B cell (primary cell): ENCODE measurements around the gene BMAL2. TPM values are rescaled to one million over a fixed set of nuclear protein-coding genes. Genes with fewer than 3 reads are reported as not detected.

Experiments
- ATAC-seq: fragments of 200-7000 bp; cut with Tn5 transposase; one replicate; pipeline ENCODE4 v1.10.0; 2021; ENCODE audit warnings: low read depth, mild to moderate bottlenecking, moderate number of reproducible peaks, moderate library complexity
- CTCF ChIA-PET: fragments of 350-600 bp; sonication (Branson Sonifier 250); formaldehyde crosslinking; loops from one replicate; lab custom pipeline; 2021; ENCODE audit warnings: antibody characterized with exemption, inconsistent platforms; lab: Charles Lee
- POLR2A ChIA-PET: fragments of 350-600 bp; sonication (Branson Sonifier 250); formaldehyde crosslinking; loops from one replicate; lab custom pipeline; 2021; ENCODE audit warnings: antibody characterized with exemption; lab: Charles Lee
- DNase-seq: peaks from one replicate; pipeline ENCODE4 v3.0.0; 2013
- H2AFZ ChIP-seq: 2 replicates; pipeline ENCODE4 v1.6.1; 2012; ENCODE audit warnings: mild to moderate bottlenecking, low read depth, low read length; ENCODE audit not compliant: insufficient read depth, poor library complexity, severe bottlenecking
- H3K27ac ChIP-seq, 2 donors: 1 replicate in 1 of 2; 2 replicates in 1 of 2; pipeline ENCODE4 v1.5.1; 2012 to 2013; ENCODE audit warnings: low read length in 2 of 2, mild to moderate bottlenecking in 2 of 2, moderate library complexity in 1 of 2
- H3K27me3 ChIP-seq, 4 experiments: fragments of 200-600 bp in 1 of 4; sonication (generic) in 1 of 4; replicated peaks in 1 of 4; 1 replicate in 2 of 4; 2 replicates in 2 of 4; pipeline versions ENCODE4 v1.6.1 to v1.7.0; 2013 to 2016; ENCODE audit warnings: low read length in 3 of 4, mild to moderate bottlenecking in 2 of 4, mixed read lengths in 1 of 4, moderate library complexity in 1 of 4; ENCODE audit not compliant: insufficient read depth in 4 of 4, control insufficient read depth in 3 of 4; ENCODE audit errors: control extremely low read depth in 1 of 4
- H3K36me3 ChIP-seq, 2 experiments: replicated peaks in 1 of 2; 1 replicate in 1 of 2; 2 replicates in 1 of 2; pipeline versions ENCODE4 v1.6.1 to v1.7.1; 2013; ENCODE audit warnings: low read length in 1 of 2; ENCODE audit not compliant: insufficient read depth in 2 of 2, control insufficient read depth in 1 of 2; ENCODE audit errors: control extremely low read depth in 1 of 2, extremely low read depth in 1 of 2
- H3K4me1 ChIP-seq, 2 donors: fragments of 200-600 bp in 1 of 2; sonication (generic) in 1 of 2; 1 replicate in 1 of 2; 2 replicates in 1 of 2; pipeline versions ENCODE4 v1.5.1 to v1.6.1; 2013 to 2017; ENCODE audit warnings: low read length in 2 of 2; ENCODE audit not compliant: control insufficient read depth in 2 of 2, insufficient read depth in 2 of 2
- H3K4me2 ChIP-seq: replicated peaks from 2 replicates; pipeline ENCODE3; 2012; ENCODE audit warnings: mild to moderate bottlenecking, low read depth, low read length; ENCODE audit not compliant: poor library complexity, severe bottlenecking
- H3K4me3 ChIP-seq, 5 experiments: fragments of 200-600 bp in 1 of 5; sonication (generic) in 1 of 5; 1 replicate in 3 of 5; 2 replicates in 2 of 5; pipeline versions ENCODE4 v1.5.1 to v1.7.0; 2011 to 2016; ENCODE audit warnings: low read length in 4 of 5, mild to moderate bottlenecking in 4 of 5, low read depth in 2 of 5, control low read depth in 1 of 5, moderate library complexity in 1 of 5; ENCODE audit not compliant: insufficient read depth in 1 of 5; ENCODE audit errors: control extremely low read depth in 1 of 5, extremely low read depth in 1 of 5
- H3K79me2 ChIP-seq: fragments of 200-600 bp; sonication (generic); one replicate; pipeline ENCODE4 v1.6.0; 2016; ENCODE audit warnings: low read length; ENCODE audit not compliant: control insufficient read depth, insufficient read depth
- H3K9ac ChIP-seq: fragments of 200-600 bp; sonication (generic); 2 replicates; pipeline ENCODE4 v1.6.1; 2017; ENCODE audit warnings: mild to moderate bottlenecking, low read length, moderate library complexity
- H3K9me3 ChIP-seq, 3 donors: one replicate each; pipeline versions ENCODE4 v1.6.1 to v1.7.1; 2013; ENCODE audit warnings: low read length in 2 of 3; ENCODE audit not compliant: control insufficient read depth in 2 of 3, insufficient read depth in 1 of 3; ENCODE audit errors: control extremely low read depth in 1 of 3
- H4K20me1 ChIP-seq: 2 replicates; pipeline ENCODE4 v1.6.0; 2012; ENCODE audit warnings: mild to moderate bottlenecking, low read length; ENCODE audit not compliant: insufficient read depth, control insufficient read depth, poor library complexity, severe bottlenecking
- H3K27ac Mint-ChIP-seq: one replicate; pipeline ENCODE4 v1.8.0; 2021; ENCODE audit warnings: mixed read lengths
- H3K27me3 Mint-ChIP-seq: one replicate; pipeline ENCODE4 v1.8.0; 2021; ENCODE audit warnings: mixed read lengths
- H3K4me1 Mint-ChIP-seq: one replicate; pipeline ENCODE4 v1.8.0; 2021; ENCODE audit warnings: mixed read lengths
- H3K4me3 Mint-ChIP-seq: one replicate; pipeline ENCODE4 v1.8.0; 2021; ENCODE audit warnings: mixed read lengths
- H3K9me3 Mint-ChIP-seq: one replicate; pipeline ENCODE4 v1.8.0; 2022; ENCODE audit warnings: mixed read lengths; ENCODE audit not compliant: insufficient read depth
- EZH2 ChIP-seq: IDR thresholded peaks from 2 replicates; pipeline ENCODE4 v1.6.1; 2012; ENCODE audit warnings: borderline replicate concordance, low read depth, mild to moderate bottlenecking, moderate library complexity, low read length; ENCODE audit not compliant: insufficient read depth, poor library complexity, severe bottlenecking
- WGBS: methylation state at CpG from one replicate; pipeline ENCODE4 v1.1.5; 2013; ENCODE audit warnings: missing lambda C conversion rate; ENCODE audit not compliant: insufficient coverage; 5-methylcytosine and 5-hydroxymethylcytosine counted together
- intact Hi-C: fragments of 100-400 bp; cut with micrococcal nuclease; formaldehyde crosslinking; loops from one replicate; pipeline ENCODE4 v1.10.0; 2022
- polyA plus RNA-seq: library from polyadenylated mRNA; depleted of rRNA; stranded (reverse); fragments of >200 nt; gene quantifications from 2 replicates; pipeline ENCODE4 v1.2.3, GENCODE V29; 2012
- total RNA-seq, 2 donors: library from RNA; stranded (reverse); fragments of 120-200 nt in 1 of 2; gene quantifications; 1 replicate in 1 of 2; 2 replicates in 1 of 2; pipeline versions ENCODE4 v1.2.3 to v1.2.4, GENCODE V29; 2013 to 2022
- TF ChIP-seq, protein P1 (sequence below): fragments of 200-600 bp; IDR thresholded peaks from one replicate; pipeline ENCODE4 v1.8.0; 2022; ENCODE audit warnings: antibody characterized with exemption, mild to moderate bottlenecking

BMAL2 gene
- total and polyA plus RNA-seq, 2 donors (not counting 1 experiment from before 2014, with no cell fraction given), result 0.30 to 2.8 TPM

DNA sequence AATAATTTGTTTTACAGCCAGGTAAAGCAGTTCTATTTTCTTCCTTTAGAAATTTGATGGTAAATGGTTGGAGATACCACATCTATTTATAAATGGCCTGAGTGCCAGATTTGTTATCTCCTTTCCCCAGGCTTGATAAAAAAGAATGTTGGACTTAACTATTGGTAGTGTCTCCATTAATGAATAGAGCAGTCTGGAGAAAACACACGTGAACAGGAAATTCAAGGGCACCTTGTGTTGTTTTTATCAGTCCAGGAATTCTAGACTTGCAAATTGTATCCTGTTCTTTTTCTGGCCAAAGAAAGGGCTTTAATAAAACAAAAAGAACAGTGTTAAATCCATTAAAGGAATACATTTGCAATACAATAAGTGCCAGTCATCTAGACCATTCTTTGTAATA is 40.8 kb upstream of the BMAL2 start:
- no peaks in the 10 kb centered on the region for H3K9me3 Mint-ChIP-seq
- Histone ChIP-seq H3K36me3 (no peaks in the 10 kb centered on the region), H3K4me1 (peaks cover 3 to 9% of the 10 kb centered on the region in 2 donors), H3K4me2 (no peak overlapping the region), H4K20me1 (no peaks in the 10 kb centered on the region), H3K9me3 (no peaks in the 10 kb centered on the region), H3K4me3 (no peak overlapping the region), H3K27ac (no peak overlapping the region), H3K27me3 (no peaks in the 10 kb centered on the region), H3K9ac (no peak overlapping the region), H2AFZ (no peak overlapping the region), H3K79me2 (peaks cover 14% of the 10 kb centered on the region)
- H3K27me3 Mint-ChIP-seq, result no peaks in the 10 kb centered on the region
- ATAC-seq, result no peak
- TF ChIP-seq EZH2, result no peak
- TF ChIP-seq, protein P1, sequence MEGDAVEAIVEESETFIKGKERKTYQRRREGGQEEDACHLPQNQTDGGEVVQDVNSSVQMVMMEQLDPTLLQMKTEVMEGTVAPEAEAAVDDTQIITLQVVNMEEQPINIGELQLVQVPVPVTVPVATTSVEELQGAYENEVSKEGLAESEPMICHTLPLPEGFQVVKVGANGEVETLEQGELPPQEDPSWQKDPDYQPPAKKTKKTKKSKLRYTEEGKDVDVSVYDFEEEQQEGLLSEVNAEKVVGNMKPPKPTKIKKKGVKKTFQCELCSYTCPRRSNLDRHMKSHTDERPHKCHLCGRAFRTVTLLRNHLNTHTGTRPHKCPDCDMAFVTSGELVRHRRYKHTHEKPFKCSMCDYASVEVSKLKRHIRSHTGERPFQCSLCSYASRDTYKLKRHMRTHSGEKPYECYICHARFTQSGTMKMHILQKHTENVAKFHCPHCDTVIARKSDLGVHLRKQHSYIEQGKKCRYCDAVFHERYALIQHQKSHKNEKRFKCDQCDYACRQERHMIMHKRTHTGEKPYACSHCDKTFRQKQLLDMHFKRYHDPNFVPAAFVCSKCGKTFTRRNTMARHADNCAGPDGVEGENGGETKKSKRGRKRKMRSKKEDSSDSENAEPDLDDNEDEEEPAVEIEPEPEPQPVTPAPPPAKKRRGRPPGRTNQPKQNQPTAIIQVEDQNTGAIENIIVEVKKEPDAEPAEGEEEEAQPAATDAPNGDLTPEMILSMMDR, result no peak
- no peak for DNase-seq
- no peak overlapping the region for H3K27ac Mint-ChIP-seq
- POLR2A ChIA-PET, result no interaction called here
- 60% methylated on average over 1 of the region's 1 CpG for WGBS
- H3K4me1 Mint-ChIP-seq, result peaks cover 18% of the 10 kb centered on the region
- intact Hi-C loops, result no loop called here
- no peak overlapping the region for H3K4me3 Mint-ChIP-seq
- CTCF ChIA-PET, result no interaction called here

DNA sequence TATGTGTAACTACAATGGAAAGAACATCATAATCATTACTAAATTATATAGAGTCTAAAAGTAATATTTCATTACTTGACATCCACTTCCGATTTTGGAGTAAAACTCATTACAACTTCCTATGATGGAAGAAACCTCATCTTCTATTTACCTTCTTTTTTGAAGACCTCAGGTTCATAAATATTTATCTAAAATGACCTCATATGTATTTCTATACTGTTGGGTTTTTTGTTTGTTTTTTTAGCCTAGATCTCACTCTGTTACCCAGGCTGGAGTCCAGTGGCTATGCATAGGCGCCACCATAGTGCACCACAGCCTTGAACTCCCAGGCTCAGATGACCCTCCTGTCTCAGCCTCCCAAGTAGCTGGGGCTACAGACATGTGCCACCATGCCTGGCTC is 39.9 kb upstream of the BMAL2 start:
- Histone ChIP-seq H2AFZ (no peak overlapping the region), H3K4me3 (no peak overlapping the region), H3K9ac (no peak overlapping the region), H3K27me3 (no peaks in the 10 kb centered on the region), H3K36me3 (peaks cover 0 to 2% of the 10 kb centered on the region in 2 experiments), H4K20me1 (no peaks in the 10 kb centered on the region), H3K27ac (no peak overlapping the region), H3K79me2 (peaks cover 14% of the 10 kb centered on the region), H3K4me1 (peaks cover 3 to 9% of the 10 kb centered on the region in 2 donors), H3K9me3 (no peaks in the 10 kb centered on the region), H3K4me2 (no peak overlapping the region)
- H3K4me1 Mint-ChIP-seq, result peaks cover 17% of the 10 kb centered on the region
- WGBS, result 100% methylated on average over 1 of the region's 2 CpGs
- DNase-seq (no peak), ATAC-seq (no peak)
- H3K27me3 Mint-ChIP-seq, result no peaks in the 10 kb centered on the region
- no peaks in the 10 kb centered on the region for H3K9me3 Mint-ChIP-seq
- TF ChIP-seq, protein P1, result no peak
- no peak for TF ChIP-seq EZH2
- CTCF ChIA-PET, result interaction anchor here (1.1 kb wide), 1 partner anchor 11 kb away, joined by 3 read pairs; no protein-coding TSS in a partner anchor
- no peak overlapping the region for H3K4me3 Mint-ChIP-seq
- no peak overlapping the region for H3K27ac Mint-ChIP-seq
- POLR2A ChIA-PET, result no interaction called here
- intact Hi-C loops, result no loop called here
